GF-D8 (cell line): ENCODE measurements around the gene WSCD1.

ENCODE experiments used
- DNase-seq: peaks from one replicate; lab custom pipeline; 2025; lab: John Stamatoyannopoulos, UW

WSCD1 gene

GRCh38 chr17:6107791-6108190 lies 37.6 kb downstream of the WSCD1 start:
- no peak for DNase-seq

GRCh38 chr17:6108382-6108781 lies 38.2 kb downstream of the WSCD1 start:
- DNase-seq, result no peak

GRCh38 chr17:6108987-6109386 lies 38.8 kb downstream of the WSCD1 start:
- DNase-seq, result no peak

GRCh38 chr17:6109536-6109935 lies 39.4 kb downstream of the WSCD1 start:
- no peak for DNase-seq

GRCh38 chr17:6110088-6110487 lies 39.9 kb downstream of the WSCD1 start:
- DNase-seq, result no peak

- DNase-seq, result no peak
These were observed 40.4 kb downstream of the WSCD1 start for GRCh38 chr17:6110592-6110991.

GRCh38 chr17:6120351-6120750 lies 50.2 kb downstream of the WSCD1 start:
- DNase-seq, result no peak

GRCh38 chr17:6124856-6125255 lies 54.7 kb downstream of the WSCD1 start:
- no peak for DNase-seq

GRCh38 chr17:6126768-6127167 lies 56.6 kb downstream of the WSCD1 start:
- no peak for DNase-seq

- no peak for DNase-seq
These were observed 64.5 kb downstream of the WSCD1 start for GRCh38 chr17:6134721-6135120.

GRCh38 chr17:6135236-6135635 lies 65.1 kb downstream of the WSCD1 start:
- no peak for DNase-seq

GRCh38 chr17:6135996-6136395 lies 65.8 kb downstream of the WSCD1 start:
- DNase-seq, result no peak

GRCh38 chr17:6137716-6138502 lies 67.7 kb downstream of the WSCD1 start:
- DNase-seq, result no peak

- DNase-seq, result no peak
These were observed 68.7 kb downstream of the WSCD1 start for GRCh38 chr17:6138761-6139446.

GRCh38 chr17:6139447-6139832 lies 69.3 kb downstream of the WSCD1 start:
- no peak for DNase-seq

- no peak for DNase-seq
These were observed 70.0 kb downstream of the WSCD1 start for GRCh38 chr17:6140188-6140587.

GRCh38 chr17:6140728-6141330 lies 70.7 kb downstream of the WSCD1 start:
- DNase-seq, result no peak

GRCh38 chr17:6142701-6143100 lies 72.5 kb downstream of the WSCD1 start:
- no peak for DNase-seq

GRCh38 chr17:6145946-6146345 lies 75.8 kb downstream of the WSCD1 start:
- no peak for DNase-seq

GRCh38 chr17:6147042-6147441 lies 76.9 kb downstream of the WSCD1 start:
- no peak for DNase-seq

- DNase-seq, result no peak
These were observed 83.2 kb downstream of the WSCD1 start for GRCh38 chr17:6153375-6153774.

- no peak for DNase-seq
These were observed 87.5 kb downstream of the WSCD1 start for GRCh38 chr17:6157716-6158115.

GRCh38 chr17:6159541-6160231 lies 89.5 kb downstream of the WSCD1 start:
- no peak for DNase-seq
